ENCODE data around the gene PLAU.

DNA sequence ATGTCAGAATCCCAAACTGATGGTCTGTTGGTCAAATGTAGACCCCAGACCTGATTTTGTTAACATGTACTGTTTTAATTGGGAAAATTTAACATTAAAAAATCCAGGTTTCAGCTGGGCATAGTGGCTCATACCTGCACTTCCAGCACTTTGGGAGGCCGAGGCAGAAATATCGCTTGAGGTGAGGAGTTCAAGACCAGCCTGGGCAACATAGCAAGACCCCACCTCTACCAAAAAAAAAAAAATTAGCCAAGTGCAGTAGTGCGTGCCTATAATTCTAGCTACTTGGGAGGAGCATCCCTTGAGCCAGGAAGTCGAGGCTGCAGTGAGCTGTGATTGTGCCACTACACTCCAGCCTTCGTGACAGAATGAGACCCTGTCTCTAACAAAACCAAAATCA, 20.7 kb upstream of the PLAU start:
- TF ChIP-seq, protein P1, sequence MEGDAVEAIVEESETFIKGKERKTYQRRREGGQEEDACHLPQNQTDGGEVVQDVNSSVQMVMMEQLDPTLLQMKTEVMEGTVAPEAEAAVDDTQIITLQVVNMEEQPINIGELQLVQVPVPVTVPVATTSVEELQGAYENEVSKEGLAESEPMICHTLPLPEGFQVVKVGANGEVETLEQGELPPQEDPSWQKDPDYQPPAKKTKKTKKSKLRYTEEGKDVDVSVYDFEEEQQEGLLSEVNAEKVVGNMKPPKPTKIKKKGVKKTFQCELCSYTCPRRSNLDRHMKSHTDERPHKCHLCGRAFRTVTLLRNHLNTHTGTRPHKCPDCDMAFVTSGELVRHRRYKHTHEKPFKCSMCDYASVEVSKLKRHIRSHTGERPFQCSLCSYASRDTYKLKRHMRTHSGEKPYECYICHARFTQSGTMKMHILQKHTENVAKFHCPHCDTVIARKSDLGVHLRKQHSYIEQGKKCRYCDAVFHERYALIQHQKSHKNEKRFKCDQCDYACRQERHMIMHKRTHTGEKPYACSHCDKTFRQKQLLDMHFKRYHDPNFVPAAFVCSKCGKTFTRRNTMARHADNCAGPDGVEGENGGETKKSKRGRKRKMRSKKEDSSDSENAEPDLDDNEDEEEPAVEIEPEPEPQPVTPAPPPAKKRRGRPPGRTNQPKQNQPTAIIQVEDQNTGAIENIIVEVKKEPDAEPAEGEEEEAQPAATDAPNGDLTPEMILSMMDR (IDR thresholded peaks at IDR 0.05; ENCODE audit: low read length): no peak
- TF ChIP-seq EZH2phosphoT487 (IDR thresholded peaks at IDR 0.05; ENCODE audit: low read length) (no peak), EZH2 (optimal IDR thresholded peaks at IDR 0.05; ENCODE audit: low read depth, low read length) (no peak)

All from MM.1S (cell line).